HL-60 (cell line): ENCODE measurements around the gene DNAH14.

Experiments used
- CTCF ChIP-seq: IDR thresholded peaks from one replicate; pipeline ENCODE4 v1.5.1; 2011; ENCODE audit warnings: low read length, control low read depth, inconsistent platforms; ENCODE audit not compliant: insufficient read depth
- POLR2AphosphoS5 ChIP-seq: IDR thresholded peaks from 2 replicates; pipeline ENCODE4 v1.6.1; 2012; ENCODE audit warnings: low read depth

- TF ChIP-seq CTCF: no peak
- TF ChIP-seq POLR2AphosphoS5: no peak
Measured at GRCh38 chr1:225447650-225448089, 518.2 kb downstream of the DNAH14 start.
